PC-9 (cell line): ENCODE data around the gene ERBB4.

Source experiments
- EZH2 ChIP-seq: fragments of 200-600 bp; sonication (generic); IDR thresholded peaks from 2 replicates; pipeline ENCODE4 v1.8.0; 2017; ENCODE audit warnings: antibody characterized with exemption, low read depth
- TF ChIP-seq, protein P1 (sequence below): fragments of 200-600 bp; sonication (generic); conservative IDR thresholded peaks from 2 replicates; pipeline ENCODE4 v1.6.1; 2017; ENCODE audit warnings: mixed run types, antibody characterized with exemption, mild to moderate bottlenecking, moderate library complexity

DNA sequence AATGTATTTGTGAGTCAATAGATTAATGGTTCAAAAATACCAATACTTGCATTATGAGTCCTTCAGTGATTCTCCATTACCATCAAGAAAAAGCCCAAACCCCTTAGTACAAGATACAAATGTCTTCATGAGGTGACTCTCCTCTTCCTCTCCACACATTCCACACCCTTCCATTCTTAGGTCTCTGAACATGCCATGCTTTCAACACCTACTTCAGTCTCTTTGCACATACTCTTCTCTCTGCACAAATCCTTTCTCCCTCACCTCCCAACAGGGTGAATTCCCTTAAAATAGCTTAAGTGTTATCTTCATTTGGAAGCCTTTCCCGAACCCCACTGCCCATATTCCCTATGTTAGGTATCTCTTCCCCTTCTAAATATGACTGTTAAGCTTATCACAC is 131.9 kb downstream of the ERBB4 start:
- TF ChIP-seq, protein P1, sequence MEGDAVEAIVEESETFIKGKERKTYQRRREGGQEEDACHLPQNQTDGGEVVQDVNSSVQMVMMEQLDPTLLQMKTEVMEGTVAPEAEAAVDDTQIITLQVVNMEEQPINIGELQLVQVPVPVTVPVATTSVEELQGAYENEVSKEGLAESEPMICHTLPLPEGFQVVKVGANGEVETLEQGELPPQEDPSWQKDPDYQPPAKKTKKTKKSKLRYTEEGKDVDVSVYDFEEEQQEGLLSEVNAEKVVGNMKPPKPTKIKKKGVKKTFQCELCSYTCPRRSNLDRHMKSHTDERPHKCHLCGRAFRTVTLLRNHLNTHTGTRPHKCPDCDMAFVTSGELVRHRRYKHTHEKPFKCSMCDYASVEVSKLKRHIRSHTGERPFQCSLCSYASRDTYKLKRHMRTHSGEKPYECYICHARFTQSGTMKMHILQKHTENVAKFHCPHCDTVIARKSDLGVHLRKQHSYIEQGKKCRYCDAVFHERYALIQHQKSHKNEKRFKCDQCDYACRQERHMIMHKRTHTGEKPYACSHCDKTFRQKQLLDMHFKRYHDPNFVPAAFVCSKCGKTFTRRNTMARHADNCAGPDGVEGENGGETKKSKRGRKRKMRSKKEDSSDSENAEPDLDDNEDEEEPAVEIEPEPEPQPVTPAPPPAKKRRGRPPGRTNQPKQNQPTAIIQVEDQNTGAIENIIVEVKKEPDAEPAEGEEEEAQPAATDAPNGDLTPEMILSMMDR = no peak
- no peak for TF ChIP-seq EZH2
